HepG2 (cell line): ENCODE measurements around the gene BTNL3. TPM values are rescaled to one million over a fixed set of nuclear protein-coding genes. Genes with fewer than 3 reads are reported as not detected.

Source experiments
- EP300 ChIP-seq, 3 experiments: sonication (generic) in 1 of 3; formaldehyde crosslinking in 1 of 3; IDR thresholded peaks; 2 replicates each; pipeline versions ENCODE4 v1.5.1 to v1.6.1; 2011 to 2020; ENCODE audit warnings: low read depth in 2 of 3, low read length in 2 of 3, borderline replicate concordance in 1 of 3, improper control_type of control experiment in 1 of 3, mild to moderate bottlenecking in 1 of 3, missing genetic modification reagents in 1 of 3, moderate library complexity in 1 of 3
- HIVEP1 ChIP-seq: sonication (generic); formaldehyde crosslinking; IDR thresholded peaks from 2 replicates; pipeline ENCODE4 v1.4.0; 2020; ENCODE audit warnings: mild to moderate bottlenecking, missing genetic modification reagents
- HOXA3 ChIP-seq: sonication (generic); formaldehyde crosslinking; IDR thresholded peaks from 2 replicates; pipeline ENCODE4 v1.5.0; 2020; ENCODE audit warnings: missing genetic modification reagents
- MED8 ChIP-seq: sonication (generic); formaldehyde crosslinking; IDR thresholded peaks from 2 replicates; pipeline ENCODE4 v1.8.1; 2023; ENCODE audit warnings: mild to moderate bottlenecking, missing genetic modification reagents; ENCODE audit not compliant: insufficient replicate concordance
- ZNF317 ChIP-seq: sonication (generic); formaldehyde crosslinking; IDR thresholded peaks from 2 replicates; pipeline ENCODE4 v1.5.0; 2020; ENCODE audit warnings: mild to moderate bottlenecking, missing genetic modification reagents
- ZNF550 ChIP-seq: sonication (generic); formaldehyde crosslinking; IDR thresholded peaks from 2 replicates; pipeline ENCODE4 v1.4.0; 2020; ENCODE audit warnings: mild to moderate bottlenecking, missing genetic modification reagents, borderline replicate concordance
- polyA plus RNA-seq, 8 experiments: library from polyadenylated mRNA; depleted of rRNA in 3 of 8; stranded (reverse) in 7 of 8; unstranded in 1 of 8; fragments of >200 nt; fragmentation: Illumina TruSeq in 4 of 8; extraction: Trizol in 4 of 8; gene quantifications; 2 replicates each; pipeline versions ENCODE4 v1.2.1 to v1.2.3, GENCODE V29; 2011 to 2016; ENCODE audit warnings: low read depth in 4 of 8, missing spikeins in 1 of 8, mixed read lengths in 1 of 8; ENCODE audit not compliant: insufficient read depth in 1 of 8
- total RNA-seq, 5 experiments: library from RNA; depleted of rRNA; stranded (reverse); fragments of >200 nt; fragmentation: Illumina TruSeq; extraction: Trizol; gene quantifications; 2 replicates each; pipeline ENCODE4 v1.2.3, GENCODE V29; 2016; ENCODE audit warnings: low read depth in 1 of 5
- TF ChIP-seq, protein P1 (sequence below): sonication (generic); formaldehyde crosslinking; IDR thresholded peaks from 2 replicates; pipeline ENCODE4 v1.4.0; 2020; ENCODE audit warnings: low read depth, missing genetic modification reagents
- TF ChIP-seq, protein P2 (sequence below): sonication (generic); formaldehyde crosslinking; conservative IDR thresholded peaks from 2 replicates; pipeline ENCODE4 v1.4.0; 2020; ENCODE audit warnings: mild to moderate bottlenecking, missing genetic modification reagents, moderate library complexity

BTNL3 gene
- total and polyA plus RNA-seq, 2 of the 13 experiments (the other 11 are each of a cell fraction or from before 2014, with no cell fraction given) = not detected

DNA sequence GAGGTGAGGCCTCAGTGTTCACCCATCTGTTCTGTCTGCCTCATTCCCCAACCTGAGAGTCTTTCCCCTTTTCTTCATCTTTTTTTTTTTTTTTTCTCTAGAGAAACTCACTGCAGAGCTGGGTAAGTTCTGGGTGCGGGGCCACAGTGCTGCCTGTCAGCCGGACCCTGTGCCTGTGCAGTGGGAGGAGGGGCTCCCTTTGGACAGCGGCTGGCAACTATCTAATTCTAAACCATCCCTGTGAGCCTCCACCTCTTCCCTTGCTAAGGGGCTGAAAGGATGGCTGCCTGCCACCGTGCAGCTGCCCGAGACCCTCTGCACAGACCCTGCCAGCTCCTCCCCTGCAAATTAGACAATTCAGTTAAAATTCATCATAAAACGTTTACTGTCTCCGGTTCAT lies 65.5 kb downstream of the BTNL3 start (continued):
- TF ChIP-seq, protein P1, sequence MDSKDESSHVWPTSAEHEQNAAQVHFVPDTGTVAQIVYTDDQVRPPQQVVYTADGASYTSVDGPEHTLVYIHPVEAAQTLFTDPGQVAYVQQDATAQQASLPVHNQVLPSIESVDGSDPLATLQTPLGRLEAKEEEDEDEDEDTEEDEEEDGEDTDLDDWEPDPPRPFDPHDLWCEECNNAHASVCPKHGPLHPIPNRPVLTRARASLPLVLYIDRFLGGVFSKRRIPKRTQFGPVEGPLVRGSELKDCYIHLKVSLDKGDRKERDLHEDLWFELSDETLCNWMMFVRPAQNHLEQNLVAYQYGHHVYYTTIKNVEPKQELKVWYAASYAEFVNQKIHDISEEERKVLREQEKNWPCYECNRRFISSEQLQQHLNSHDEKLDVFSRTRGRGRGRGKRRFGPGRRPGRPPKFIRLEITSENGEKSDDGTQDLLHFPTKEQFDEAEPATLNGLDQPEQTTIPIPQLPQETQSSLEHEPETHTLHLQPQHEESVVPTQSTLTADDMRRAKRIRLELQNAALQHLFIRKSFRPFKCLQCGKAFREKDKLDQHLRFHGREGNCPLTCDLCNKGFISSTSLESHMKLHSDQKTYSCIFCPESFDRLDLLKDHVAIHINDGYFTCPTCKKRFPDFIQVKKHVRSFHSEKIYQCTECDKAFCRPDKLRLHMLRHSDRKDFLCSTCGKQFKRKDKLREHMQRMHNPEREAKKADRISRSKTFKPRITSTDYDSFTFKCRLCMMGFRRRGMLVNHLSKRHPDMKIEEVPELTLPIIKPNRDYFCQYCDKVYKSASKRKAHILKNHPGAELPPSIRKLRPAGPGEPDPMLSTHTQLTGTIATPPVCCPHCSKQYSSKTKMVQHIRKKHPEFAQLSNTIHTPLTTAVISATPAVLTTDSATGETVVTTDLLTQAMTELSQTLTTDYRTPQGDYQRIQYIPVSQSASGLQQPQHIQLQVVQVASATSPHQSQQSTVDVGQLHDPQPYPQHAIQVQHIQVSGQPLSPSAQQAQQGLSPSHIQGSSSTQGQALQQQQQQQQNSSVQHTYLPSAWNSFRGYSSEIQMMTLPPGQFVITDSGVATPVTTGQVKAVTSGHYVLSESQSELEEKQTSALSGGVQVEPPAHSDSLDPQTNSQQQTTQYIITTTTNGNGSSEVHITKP (CRISPR knock-in tag) = no peak
- TF ChIP-seq ZNF550 (CRISPR knock-in tag) (no peak), ZNF317 (CRISPR knock-in tag) (no peak), MED8 (CRISPR knock-in tag) (no peak), HOXA3 (CRISPR knock-in tag) (no peak), HIVEP1 (CRISPR knock-in tag) (no peak), EP300 (IDR thresholded peaks at IDR 0.05; ENCODE audit: low read depth in 2 of 2, low read length in 2 of 2) (no peak), EP300 (CRISPR knock-in tag; IDR thresholded peaks at IDR 0.05; ENCODE audit: borderline replicate concordance) (no peak)
- TF ChIP-seq, protein P2, sequence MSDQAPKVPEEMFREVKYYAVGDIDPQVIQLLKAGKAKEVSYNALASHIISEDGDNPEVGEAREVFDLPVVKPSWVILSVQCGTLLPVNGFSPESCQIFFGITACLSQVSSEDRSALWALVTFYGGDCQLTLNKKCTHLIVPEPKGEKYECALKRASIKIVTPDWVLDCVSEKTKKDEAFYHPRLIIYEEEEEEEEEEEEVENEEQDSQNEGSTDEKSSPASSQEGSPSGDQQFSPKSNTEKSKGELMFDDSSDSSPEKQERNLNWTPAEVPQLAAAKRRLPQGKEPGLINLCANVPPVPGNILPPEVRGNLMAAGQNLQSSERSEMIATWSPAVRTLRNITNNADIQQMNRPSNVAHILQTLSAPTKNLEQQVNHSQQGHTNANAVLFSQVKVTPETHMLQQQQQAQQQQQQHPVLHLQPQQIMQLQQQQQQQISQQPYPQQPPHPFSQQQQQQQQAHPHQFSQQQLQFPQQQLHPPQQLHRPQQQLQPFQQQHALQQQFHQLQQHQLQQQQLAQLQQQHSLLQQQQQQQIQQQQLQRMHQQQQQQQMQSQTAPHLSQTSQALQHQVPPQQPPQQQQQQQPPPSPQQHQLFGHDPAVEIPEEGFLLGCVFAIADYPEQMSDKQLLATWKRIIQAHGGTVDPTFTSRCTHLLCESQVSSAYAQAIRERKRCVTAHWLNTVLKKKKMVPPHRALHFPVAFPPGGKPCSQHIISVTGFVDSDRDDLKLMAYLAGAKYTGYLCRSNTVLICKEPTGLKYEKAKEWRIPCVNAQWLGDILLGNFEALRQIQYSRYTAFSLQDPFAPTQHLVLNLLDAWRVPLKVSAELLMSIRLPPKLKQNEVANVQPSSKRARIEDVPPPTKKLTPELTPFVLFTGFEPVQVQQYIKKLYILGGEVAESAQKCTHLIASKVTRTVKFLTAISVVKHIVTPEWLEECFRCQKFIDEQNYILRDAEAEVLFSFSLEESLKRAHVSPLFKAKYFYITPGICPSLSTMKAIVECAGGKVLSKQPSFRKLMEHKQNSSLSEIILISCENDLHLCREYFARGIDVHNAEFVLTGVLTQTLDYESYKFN (CRISPR knock-in tag) = no peak
